NK-92 (cell line): ENCODE data around the gene CALN1.
"Not testable (repeated sequence)": the region's sequence is repeated elsewhere in the genome, so short reads cannot be mapped to it uniquely, and the experiment has no call there.

Experiments used
- DNase-seq: peaks from one replicate; lab custom pipeline; 2025; ENCODE audit not compliant: unreplicated experiment; lab: John Stamatoyannopoulos, UW

CALN1 gene

DNA sequence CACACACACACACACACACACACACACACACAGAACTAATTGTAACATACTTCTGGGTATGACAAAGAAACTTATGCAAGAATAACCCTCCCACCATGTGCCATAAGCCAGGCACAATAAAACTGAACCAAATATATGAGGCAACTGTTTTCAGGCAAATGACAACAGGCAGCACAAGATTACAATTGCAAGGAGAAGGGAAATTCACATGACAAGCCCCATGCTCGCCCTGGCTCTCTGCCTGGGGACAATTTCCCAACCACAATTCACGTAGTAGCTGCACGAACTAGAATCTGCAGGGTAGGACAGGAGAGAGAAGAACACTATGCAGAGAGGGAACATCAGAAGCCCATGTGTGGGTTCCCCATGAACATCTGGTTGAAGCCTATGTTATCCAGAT is 143.3 kb downstream of the CALN1 start:
- DNase-seq = no peak

- no peak for DNase-seq
Observed at GRCh38 chr7:72268090-72268489, 144.0 kb downstream of the CALN1 start.

DNA sequence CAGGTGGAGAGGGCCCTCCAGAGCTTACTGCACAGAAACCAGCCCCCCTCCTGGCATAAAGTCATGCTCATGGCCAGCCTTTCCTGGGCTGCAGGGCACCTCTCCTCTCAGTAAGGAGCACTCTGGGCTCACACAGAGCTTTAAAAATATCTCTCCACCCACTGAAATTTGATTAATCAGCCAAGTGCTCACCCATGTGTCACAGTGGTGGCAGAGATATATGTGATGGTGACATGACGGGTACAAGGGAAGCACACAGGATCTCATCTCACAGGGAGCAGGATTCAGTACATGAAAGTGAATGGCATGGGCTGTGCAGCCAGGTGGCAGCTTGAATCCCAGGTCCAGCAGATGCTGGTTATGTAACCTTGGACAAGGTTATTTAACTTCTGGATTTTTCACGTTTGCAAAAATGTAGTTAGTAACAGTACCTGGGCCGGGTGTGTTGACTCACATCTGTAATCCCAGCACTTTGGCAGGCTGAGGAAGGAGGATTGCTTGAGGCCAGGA is 144.8 kb downstream of the CALN1 start:
- no peak for DNase-seq

DNA sequence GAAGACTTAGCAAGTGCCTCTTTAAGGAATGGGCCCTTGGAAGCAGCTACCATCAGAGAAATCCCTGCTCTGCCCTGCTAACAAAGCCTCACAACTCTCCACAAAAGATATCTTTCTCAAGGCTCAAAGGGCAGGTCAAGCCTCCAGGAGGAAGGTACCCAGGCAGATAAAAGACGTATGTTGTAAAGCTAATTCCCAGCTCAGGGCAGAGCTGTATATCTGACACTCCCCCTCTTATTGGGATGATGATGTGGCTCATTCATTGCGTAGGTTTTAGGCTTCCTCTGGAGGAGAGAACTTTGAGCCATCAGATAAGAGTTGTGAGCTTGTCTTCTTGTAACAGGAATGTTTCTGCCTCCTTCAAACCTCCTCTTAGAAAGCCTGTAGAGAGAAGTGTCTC is 145.4 kb downstream of the CALN1 start:
- no peak for DNase-seq

- DNase-seq = no peak
Observed at GRCh38 chr7:72265071-72265904, 146.8 kb downstream of the CALN1 start.

GRCh38 chr7:72260406-72260805 is 151.7 kb downstream of the CALN1 start:
- DNase-seq = no peak

DNA sequence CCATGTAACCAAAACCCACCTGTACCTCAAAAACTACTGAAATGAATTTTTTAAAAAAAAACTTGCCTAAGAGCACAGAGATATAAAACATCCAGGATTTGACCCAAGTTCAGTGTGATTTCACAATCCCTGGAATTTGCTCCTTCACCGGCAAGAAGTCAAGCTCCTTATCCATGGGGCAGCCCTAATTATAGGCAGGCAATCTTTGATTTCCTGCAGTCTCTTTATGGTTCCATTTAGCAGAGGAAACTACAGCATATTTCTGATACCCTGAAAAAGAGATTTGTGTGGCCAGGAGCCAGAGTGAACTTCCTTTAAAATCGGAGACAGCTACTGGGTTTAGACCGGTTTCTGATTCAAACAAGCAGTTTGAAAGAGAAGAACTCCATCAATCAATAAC is 154.1 kb downstream of the CALN1 start:
- no peak for DNase-seq

DNA sequence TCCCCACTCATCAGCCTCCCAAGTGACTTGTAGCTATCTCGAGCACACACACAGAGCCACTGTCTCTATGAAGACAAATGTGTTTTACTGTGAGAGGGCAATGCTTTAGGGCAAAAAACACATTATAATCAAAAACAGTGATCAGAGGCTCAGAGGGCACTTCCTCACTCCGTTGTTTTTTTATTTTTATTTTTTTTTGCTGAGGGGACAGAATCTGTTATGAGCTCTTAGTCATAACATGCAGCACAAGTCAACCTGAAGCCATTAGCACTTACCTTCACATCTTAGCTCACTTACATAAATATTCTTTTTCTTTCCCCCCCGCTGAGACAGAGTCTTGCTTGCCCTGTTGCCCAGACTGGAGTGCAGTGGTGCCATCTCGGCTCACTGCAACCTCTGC is 157.7 kb downstream of the CALN1 start:
- DNase-seq = no peak

- DNase-seq = no peak
Observed at GRCh38 chr7:72249106-72249505, 163.0 kb downstream of the CALN1 start.

DNA sequence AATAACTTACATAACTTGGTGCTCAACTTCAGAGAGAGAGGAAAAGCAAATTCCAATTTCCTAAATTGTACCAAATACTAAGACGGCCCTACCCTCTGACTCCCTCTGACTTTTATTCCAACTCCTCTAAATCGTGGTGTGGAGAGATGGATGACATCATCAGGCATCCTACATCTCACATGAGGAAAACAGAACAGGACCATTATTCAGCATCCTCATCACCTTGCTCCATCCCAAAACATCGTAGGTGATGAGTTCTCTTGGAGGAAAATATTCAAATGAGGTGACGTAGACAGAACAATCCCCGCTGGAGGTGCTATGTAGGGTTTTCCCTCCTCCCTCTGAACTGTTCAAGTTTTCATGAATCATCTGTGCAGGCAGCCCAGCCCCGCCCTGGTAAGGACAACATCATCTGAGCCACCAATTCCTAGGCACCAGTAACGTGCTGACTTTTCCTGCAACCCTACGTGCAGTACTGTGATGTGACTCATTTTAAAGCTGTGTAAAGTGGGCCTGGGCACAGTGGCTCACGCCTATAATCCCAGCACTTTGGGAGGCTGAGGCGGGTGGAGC is 167.2 kb downstream of the CALN1 start:
- DNase-seq = no peak

GRCh38 chr7:72243329-72243728 is 168.8 kb downstream of the CALN1 start:
- no peak for DNase-seq

DNA sequence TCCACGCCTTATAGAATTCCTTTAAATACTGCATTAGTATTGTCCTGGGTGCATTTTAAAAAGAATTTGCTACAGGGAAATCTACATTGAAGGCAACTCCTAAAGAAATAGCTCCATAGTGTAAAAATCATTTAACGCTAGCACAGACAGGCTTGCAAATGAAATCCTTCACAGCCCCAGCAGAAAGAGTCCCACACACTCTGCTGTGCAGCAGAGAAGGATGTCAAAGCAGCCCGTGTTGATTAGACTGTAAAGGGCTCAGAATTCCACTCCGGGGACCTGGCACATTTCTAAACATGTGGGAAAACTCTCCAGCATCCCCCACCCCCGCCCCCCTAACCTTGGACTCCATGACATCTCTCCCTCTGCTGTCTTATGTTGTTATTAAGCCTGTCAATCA is 176.8 kb downstream of the CALN1 start:
- DNase-seq = no peak

DNA sequence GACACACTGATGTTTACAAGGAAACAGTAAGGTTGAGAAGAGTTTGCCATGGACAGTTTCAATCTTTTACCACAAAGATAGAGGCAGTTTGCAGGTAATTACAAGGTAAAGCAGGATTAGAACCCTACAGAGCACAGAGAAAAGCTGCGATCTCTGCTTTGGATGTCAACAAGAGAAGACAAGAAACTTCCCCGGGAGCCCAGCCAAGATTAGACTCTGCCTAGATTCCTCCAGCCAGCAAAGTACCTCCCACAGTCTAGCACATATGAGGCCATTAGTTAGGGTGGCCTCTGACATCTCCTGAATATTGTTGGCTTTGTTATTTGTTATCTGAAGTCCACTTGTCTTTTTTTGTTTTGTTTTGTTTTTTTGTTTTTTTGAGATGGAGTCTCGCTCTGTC is 178.1 kb downstream of the CALN1 start:
- no peak for DNase-seq

GRCh38 chr7:72230281-72230680 is 181.9 kb downstream of the CALN1 start:
- DNase-seq = no peak

DNA sequence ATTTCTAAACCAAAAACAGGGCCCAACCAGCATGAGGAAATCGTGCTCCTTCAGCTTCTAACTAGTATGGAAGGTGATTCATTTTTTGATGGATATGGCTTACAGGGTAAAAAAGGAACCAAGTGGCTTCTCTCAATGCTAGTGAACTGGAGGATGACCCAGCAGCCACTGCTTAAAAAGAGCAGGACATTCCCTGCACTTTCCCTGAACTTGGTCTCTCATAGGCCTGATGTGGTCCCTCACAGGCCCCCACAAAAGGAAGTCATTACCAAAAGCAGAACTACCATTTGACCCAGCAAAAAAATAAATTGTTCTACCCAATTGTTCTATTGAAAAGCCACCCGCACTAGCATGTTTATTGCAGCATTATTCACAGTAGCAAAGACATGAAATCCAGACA is 188.8 kb downstream of the CALN1 start:
- DNase-seq = no peak

DNA sequence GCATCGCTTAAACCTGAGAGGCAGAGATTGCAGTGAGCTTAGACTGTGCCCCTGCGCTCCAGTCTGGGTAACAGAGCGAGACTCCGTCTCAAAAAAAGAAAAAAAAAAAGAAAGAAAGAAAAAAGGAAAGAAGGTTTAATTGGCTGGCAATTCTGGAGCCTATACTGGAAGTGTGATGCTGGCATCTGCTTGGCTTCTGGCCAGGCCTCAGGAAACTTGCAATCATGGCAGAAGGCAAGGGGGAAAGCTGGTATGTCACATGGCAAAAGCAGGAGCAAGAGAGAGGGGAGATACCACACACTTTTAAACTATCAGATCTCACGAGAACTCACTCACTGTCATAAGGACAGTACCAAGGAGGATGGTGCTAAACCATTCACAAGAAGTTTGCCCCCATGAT is 190.0 kb downstream of the CALN1 start:
- DNase-seq = no peak

- DNase-seq = no peak
Observed at GRCh38 chr7:72219500-72219899, 192.6 kb downstream of the CALN1 start.

DNA sequence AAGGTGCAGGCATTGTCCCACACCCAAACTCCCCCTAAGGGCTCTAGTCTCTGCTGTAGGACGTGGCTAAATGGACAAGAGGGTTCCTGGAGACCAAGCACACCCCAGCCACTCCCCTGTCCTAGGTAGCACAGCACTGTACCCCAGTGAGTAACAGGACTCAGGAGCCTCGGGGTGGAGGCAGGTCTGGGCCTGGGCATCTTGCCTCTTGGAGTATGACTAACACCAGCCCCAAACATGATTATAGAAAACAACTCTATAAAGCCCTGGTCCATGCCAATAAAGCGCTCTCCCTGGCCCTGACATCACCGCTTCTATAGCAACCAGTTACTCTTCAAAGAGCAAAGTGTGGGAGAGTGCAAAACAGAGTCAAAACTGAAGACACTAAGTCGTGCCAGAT is 195.0 kb downstream of the CALN1 start:
- no peak for DNase-seq

DNA sequence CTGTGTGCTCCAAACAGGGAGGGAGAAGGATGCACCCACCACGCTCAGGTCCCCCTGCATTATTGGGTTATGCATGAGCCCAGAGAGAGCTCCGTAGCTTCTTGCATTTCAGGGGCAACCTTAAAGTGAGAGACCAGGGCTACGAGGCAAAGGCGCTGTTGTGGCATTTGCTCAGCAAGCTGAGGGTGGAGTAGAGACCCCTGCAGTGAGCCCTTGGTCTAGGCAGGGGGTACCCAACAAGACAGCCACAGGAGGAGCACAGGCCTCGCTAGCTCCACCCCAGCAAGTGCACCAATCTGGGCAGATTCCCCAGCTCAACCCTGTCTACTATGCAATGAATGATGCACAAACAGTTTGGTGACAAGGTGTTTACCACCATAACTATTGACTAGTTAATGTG is 198.4 kb downstream of the CALN1 start:
- no peak for DNase-seq

DNA sequence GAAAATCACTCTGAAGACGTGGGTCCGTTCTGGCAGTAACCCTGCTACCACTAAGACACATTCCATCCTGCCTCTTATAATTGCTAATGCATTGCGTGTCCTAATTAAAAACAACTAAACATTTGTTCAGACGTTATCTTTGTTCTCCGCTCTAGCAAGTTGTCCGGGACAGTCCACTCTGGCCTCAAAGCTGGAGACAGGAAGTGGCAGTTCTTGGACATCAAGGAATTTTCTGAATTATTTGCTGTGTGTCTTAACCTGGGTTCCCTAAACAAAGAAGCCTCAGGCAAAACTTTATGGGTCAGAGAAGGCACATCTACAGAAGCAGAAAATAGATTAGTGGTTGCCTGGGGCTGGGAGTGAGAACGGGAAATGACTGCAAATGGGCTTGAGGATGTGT is 199.1 kb downstream of the CALN1 start:
- DNase-seq = no peak

DNA sequence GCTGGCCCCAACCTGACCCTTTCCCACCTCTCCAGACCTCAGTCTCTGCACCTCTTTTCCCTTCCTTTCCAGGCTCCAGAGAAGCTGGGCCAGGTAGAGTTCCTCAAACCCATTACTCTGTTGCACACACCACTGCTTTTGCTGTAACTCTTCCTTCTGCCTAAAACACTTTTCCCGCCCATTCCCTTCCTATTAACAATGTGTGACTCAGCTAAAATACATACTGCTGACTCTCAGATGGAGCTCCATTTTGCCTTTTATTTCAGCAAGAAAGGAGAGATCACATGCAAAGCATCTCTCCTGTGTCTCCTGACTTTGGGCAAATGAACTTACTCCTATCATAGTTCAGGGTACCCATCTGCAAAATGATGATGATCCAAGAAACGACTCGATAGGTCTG is 201.0 kb downstream of the CALN1 start:
- DNase-seq = no peak

DNA sequence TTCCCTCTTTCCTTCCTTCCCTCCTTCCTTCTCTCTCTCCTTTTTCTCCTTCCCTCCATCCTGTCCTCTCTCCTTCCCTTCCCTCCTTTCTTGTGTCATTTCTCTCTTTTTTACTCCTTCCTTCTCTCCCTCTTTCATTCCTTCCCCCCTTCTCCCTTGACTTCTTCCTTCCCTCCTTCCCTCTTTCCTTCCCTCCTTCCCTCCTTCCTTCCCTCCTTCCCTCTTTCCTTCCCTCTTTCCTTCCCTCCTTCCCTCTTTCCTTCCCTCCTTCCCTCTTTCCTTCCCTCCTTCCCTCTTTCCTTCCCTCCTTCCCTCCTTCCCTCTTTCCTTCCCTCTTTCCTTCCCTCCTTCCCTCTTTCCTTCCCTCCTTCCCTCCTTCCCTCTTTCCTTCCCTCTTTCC is 203.1 kb downstream of the CALN1 start:
- not testable (repeated sequence) for DNase-seq

- DNase-seq = no peak
Observed at GRCh38 chr7:72196176-72196575, 216.0 kb downstream of the CALN1 start.
